Astrocyte (in vitro differentiated cells and primary cell): ENCODE data around the gene QRFPR.

Experiments used
- EZH2 ChIP-seq: IDR thresholded peaks from 2 replicates; pipeline ENCODE4 v1.6.1; 2012; ENCODE audit warnings: mild to moderate bottlenecking, low read length, inconsistent platforms; ENCODE audit not compliant: insufficient read depth
- TF ChIP-seq, protein P1 (sequence below): IDR thresholded peaks from 2 replicates; pipeline ENCODE4 v1.5.1; 2011; ENCODE audit warnings: low read depth, mild to moderate bottlenecking, inconsistent platforms, low read length, moderate library complexity; ENCODE audit not compliant: insufficient read depth

DNA sequence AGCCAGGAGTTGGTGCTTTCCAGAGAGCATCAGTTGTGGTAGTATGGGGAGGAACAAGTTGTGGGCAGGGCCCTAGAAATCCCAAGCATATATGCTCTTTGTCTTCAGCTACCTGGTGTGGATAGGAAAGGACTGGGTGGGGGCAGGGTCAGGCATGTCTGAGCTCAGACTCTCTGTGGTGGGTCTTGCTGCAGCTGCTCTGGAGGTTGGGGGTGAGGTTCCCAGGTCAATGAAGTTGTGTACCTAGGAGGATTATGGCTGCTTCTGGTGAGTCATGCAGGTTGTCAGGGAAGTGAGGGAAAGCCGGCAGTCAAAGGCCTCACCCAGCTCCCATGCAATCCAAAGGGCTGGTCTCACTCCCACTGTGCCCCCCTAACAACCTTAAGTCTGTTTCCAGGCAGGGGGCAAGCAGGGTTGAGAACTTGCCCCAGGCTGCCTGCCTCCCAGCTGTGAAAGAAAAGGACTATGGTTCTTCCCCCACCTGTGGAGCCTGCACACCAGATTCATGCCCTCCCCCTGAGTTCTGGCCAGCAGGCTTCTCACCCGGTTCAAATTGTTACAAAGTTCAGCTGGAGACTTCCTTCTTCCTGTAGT is 30.4 kb upstream of the QRFPR start:
- TF ChIP-seq, protein P1, sequence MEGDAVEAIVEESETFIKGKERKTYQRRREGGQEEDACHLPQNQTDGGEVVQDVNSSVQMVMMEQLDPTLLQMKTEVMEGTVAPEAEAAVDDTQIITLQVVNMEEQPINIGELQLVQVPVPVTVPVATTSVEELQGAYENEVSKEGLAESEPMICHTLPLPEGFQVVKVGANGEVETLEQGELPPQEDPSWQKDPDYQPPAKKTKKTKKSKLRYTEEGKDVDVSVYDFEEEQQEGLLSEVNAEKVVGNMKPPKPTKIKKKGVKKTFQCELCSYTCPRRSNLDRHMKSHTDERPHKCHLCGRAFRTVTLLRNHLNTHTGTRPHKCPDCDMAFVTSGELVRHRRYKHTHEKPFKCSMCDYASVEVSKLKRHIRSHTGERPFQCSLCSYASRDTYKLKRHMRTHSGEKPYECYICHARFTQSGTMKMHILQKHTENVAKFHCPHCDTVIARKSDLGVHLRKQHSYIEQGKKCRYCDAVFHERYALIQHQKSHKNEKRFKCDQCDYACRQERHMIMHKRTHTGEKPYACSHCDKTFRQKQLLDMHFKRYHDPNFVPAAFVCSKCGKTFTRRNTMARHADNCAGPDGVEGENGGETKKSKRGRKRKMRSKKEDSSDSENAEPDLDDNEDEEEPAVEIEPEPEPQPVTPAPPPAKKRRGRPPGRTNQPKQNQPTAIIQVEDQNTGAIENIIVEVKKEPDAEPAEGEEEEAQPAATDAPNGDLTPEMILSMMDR, result no peak
- TF ChIP-seq EZH2, result no peak
